CD4-positive, alpha-beta T cell treated with Interleukin-6 at 100 ng/mL for 8 hours (primary cell): ENCODE data around the gene ERICH6.

Experiments used
- DNase-seq: peaks from one replicate; pipeline ENCODE4 v3.0.0-alpha.2; 2020; ENCODE audit warnings: mixed read lengths, low spot score

The ERICH6 gene

DNA sequence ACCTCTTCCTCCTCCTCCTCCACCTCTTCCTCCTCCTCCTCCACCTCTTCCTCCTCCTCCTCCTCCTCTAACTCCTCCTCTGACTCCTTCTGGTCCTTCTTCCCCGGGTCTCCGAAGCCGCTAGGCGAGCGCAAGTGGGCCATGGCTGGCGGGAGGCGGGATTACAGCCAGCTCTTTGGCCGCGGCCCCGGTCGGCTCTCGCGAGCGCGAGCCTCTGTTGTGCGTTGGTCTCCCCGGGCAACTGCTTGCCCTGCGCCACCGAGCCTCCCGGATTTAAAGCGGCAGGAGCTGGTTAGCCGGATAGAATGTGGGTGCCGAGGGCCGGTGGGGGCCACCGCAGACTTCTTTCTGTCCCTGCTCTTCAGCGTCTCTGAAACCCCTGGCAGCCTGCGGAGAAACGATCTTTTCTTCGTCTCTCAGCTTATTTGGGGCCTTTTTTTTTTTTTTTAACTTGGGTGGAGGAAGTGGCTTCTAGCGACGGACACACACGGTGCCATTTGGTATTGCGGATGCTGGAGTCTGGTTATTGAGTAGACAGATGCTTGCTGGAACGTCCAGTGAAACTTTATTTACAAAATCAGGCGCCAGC is at the start of gene ERICH6:
TSS of gene ERICH6 (minus strand) at position 165 of the 589 bp plus-strand sequence. CDS start at position 143, 22 bp downstream.
- DNase-seq: peak; percentile 62

DNA sequence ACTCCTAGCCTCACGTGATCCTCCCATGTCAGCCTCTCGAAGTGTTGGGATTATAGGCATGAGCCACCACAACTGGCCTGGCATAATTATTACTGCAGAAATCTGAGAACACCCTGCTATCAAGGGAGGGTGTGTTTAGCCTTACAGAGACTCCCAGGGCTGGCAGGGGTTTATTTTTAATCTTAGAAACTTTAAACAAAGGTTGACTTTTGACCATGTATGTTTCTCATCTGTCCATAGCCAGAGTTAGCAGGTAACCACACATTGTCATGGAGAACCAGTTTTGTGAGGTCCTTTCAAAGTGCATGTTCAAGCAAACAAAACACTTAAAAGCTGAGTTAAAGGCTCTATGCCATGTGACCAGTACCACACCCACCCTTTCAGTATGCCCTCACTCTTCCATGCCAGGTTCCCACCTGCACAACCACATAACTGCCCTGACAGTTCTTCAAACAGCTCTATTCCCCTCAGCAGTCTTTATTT is 48.1 kb upstream of the ERICH6 start:
- DNase-seq: no peak

DNA sequence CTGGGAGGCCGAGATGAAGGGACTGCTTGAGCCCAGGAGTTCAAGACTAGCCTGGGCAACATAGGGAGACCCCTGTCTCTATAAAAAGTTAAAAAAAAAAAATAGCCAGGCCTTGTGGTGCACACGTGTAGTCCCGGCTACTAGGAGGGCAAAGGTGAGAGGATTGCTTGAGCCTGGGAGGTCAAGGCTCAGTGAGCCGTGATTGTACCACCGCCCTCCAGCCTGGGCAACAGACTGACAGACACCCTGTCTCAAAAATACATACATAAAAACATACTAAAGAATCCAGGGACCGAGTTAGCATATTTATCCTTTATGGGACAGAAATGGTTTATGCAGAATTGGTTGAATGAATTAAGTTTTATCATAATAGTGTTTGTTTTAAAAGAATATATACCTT is 45.5 kb upstream of the ERICH6 start:
- no peak for DNase-seq

DNA sequence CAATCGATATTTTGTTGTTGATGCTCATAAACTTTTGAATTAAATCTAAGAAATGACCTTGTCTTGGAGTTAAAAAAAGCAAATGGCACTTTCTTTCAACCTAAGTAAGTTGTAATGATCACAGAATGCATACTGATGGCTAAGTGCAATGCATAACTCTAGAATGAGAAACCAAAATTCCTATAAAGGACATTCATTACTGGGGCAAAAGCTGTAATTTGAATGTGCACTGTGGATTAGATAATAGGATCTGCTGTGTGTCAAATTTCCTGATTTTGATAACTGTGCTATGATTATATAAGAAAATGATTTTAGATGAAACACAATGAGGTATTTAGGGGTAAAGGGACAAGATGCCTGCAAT is 44.9 kb upstream of the ERICH6 start:
- no peak for DNase-seq

DNA sequence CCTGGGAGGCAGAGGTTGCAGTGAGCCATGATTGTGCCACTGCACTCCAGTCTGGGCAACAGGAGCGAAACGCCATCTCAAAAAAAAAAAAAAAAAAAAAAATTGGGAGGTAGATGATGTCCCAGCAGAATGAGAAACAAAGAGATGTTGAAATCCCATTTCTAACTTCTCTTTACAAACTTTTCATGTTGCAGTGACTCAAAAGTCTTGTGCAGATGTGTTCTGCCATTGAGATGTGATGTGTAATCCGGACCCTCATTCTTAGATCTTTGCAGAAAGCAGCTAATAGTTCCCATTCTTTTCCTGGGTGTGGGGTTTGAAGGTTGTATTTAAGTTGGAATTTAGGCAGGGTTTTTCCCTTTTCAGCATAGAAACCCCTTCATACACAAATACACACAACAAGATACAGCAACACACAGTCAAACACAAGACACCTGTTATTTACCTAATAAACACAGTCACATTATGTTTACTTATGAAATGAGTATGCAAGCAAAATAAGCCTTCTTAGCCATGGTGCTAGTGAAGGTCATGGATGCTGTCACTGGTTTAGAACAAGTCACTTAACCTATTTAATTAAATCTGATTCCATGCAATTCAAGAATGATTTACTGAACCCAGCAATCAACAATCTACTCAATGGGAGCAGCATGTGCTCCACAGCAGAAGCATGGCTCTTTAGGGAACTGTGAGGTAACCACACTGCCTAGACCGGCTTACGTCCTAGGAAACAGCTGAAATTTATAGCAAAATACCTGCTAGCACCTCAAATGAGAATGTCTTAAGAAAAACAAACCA is 44.4 kb upstream of the ERICH6 start:
- no peak for DNase-seq

DNA sequence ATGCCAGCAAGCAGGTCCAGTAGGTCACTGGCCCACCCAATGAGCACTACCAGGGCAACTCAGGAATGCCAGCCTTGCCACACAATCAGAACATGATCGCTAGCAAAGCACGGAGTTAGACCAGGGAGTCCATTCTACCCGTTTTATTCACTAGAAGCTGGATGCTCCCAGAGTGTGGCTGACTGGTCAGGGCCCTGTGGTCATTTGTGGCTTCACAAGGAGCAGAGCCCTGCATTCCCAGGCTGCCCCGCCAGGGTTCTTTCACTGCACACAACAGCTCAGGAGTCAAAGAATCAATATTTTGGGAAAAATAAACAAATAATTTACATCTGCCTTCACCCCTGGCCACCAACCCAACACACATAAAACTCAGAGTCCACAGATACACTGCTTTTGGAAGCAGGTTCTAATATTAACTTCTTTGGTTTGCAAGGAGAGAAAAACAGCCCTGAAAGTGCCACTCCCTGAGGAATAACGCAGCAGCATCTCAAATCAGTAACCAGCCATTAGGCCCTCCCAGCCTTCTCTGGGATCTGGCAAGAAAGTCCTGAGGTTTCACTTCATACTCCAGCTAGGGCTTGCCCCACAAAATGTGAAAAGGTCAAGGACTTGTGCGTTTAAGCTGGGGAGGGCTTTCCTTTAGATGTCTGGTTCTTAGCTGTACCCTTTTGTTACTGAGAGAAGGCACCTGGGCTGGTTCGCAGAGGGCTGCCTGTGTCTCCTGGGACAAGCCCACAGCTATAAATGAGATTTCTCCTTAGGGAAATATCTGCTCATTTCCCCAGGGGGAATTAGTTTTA is 43.3 kb upstream of the ERICH6 start:
- DNase-seq: no peak

DNA sequence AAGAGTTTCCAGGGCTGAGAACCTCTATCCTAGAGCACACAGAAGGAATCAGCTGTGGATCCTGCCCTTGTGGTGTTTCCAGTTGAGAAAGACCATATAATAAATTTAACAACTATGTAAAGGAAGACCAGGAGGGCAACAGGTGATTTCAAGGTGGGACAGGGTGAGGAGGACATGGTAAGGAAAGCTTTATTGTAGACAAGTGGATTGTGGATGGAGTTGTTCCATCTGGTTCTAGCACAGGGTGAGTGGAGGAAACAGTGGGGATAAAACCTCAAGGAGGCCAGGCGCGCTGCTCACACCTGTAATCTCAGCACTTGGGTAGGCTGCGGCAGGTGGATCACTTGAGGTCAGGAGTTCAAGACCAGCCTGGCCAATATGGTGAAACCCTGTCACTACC is 42.1 kb upstream of the ERICH6 start:
- no peak for DNase-seq

DNA sequence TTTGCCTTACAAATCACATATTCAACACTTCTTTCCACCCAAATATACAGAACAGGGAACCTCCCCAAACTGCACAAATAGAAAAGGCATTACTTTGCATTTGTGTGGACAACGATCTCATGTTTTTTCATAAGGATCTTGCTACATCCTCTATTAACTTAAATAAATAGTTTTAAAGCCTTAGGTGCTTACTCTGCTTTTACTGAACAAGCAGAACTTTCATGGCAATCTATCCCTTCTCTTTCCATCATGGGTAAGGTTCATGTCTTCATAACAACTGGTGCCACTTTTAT is 41.1 kb upstream of the ERICH6 start:
- no peak for DNase-seq

DNA sequence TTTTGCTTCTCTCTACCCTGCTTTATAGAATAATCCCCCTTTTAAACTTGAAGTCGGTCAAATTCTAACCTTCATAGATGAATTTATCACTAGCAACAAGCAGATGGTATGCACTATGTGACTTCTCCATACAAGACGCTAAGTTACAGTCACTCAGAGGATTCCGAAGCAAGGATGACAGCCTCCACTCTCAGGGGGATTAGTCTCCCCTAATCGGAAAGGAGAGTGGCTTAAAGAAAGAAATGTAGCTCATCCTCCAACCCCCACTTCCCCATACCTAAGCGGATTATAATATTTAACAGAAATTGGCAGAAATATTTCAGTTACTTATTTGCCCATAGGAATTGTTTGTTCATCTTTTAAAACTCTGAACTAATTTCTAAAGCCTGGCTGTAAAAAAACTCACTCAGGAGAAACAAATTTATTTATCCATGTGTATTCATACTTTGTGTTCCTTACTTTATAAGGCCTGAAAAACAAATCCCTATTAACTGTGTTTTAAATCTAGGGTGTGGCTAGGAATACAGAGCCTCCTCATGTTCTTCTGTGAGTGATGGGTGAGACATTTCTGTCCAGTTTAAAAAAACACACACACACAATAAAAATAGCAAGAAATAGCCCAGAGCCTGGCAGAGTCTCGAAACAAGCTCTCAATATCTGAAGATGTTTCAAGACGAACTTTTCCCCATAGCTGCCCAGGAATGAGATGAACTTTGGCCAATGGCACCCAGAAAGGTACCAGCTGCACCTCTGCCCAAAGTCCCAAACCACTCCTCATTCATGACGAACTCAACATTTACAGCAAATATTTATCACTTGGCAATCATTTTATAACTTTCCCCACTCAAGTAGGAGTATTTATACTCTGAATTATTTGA is 40.6 kb upstream of the ERICH6 start:
- DNase-seq: no peak

DNA sequence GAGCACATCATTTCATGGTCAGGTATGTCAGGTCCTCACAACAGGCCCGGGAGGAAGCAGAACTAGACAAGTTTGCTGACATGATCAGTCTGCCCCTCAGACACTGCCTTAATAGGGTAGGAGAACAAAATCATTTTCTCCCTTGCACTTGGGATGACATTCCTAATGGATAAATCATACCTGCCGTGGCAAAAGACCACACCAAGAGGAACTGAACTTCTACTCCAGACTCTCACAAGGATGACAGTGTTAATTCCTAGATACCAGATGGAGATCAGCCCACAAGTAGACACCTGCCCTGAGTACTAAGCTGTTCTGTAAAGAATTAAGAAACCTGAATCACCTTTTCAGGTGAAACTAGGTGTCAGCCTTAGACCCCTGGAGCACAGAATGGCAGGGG is 39.8 kb upstream of the ERICH6 start:
- DNase-seq: no peak

DNA sequence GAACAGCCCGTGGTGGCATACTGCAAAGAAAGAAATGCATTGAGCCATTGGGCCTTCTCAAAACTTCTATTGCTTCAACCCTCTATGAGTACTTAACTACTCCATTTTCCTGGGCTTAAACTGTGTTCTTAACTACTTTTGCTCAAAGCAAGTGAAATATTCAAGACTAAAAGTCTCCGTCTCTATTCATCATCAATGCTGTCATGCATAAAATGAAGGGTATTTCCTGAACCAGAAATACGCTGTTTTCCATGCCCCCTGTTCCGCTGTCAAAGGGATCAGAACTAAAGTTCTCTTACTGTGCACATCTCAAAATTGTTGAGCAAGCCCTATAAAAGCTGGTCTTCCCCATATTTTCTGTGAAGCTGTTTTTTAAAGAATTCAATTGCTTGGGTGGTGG is 39.0 kb upstream of the ERICH6 start:
- no peak for DNase-seq

DNA sequence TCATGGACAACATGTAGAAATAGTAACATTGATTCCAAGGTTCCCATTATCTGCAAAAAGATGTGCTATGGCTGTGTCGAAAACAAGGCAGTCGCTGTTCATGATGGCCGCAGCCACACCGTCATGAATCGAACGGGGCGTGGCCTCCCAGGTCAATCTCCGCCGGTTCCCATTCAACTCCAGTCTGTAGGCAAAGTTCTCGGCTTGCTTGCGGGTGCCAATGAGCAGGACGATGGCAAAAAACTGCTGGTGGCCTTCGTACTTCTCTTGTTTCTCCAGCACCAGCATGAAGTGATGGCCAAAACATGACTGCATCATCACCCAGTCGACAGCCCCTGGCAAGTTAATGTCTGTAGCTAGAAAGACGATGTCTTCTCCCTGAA is 38.4 kb upstream of the ERICH6 start:
- DNase-seq: no peak

DNA sequence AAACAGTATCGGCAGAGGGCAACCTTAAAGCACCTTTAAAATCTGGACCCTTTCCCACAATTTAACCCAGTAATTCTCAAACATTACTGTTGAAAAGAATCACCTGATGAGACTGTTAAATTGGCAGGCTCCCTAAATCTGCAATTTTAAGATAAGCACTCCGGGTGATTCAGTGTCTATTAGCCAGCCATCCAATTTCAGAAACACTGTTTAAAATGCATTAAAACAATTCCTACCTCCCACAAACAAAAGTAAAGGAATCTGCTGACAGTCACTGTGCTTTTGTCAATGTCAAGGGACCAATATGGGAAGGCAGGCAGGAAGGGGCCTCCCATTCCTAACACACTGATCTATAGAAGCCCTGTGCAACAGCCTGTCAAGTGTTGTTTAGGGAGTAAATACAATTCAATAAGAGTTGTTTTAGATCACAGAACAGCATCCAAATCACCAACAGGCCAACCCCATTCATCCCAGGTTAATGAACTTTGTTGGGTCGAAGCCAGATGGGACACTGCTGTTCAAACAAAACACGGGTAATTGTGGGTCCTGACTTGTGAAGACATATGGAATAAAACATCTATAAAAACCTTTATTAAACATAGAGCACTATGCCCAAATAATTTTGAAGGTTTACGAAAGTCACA is 37.9 kb upstream of the ERICH6 start:
- DNase-seq: no peak

DNA sequence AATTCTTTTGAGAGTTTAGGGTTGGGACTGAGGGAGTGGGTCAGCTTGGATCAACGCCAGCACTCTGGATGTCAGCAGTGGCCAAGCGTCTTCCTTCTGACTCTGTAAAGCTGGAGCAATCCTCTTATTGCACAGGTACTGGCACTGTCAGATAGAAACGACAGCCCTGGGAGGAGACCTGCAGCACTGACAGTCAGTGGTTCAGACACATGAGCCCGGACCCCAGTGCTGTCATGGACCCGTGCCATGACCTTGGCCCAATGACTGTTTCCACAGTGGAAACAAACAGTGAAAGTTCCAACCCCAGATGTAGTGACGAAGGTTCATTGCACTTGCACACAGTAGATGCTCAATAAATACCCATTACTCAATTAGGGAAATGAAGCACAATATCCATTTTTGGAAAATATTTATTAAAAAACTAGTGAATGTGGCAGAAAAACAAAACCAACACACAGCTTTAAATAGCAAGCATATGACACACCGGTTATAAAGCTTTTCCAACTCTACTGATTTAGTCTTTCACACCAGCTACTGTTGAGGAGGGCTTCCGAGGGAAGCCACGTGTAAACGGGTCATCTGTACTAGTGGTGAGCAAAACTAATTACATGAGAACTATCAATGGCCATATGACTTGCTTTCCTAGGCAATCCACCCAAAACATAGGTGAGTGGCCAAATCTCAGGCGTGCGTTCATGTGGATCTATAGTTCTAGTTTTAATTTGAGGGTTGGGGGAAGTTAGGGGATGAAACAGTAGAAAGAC is 37.2 kb upstream of the ERICH6 start:
- no peak for DNase-seq

DNA sequence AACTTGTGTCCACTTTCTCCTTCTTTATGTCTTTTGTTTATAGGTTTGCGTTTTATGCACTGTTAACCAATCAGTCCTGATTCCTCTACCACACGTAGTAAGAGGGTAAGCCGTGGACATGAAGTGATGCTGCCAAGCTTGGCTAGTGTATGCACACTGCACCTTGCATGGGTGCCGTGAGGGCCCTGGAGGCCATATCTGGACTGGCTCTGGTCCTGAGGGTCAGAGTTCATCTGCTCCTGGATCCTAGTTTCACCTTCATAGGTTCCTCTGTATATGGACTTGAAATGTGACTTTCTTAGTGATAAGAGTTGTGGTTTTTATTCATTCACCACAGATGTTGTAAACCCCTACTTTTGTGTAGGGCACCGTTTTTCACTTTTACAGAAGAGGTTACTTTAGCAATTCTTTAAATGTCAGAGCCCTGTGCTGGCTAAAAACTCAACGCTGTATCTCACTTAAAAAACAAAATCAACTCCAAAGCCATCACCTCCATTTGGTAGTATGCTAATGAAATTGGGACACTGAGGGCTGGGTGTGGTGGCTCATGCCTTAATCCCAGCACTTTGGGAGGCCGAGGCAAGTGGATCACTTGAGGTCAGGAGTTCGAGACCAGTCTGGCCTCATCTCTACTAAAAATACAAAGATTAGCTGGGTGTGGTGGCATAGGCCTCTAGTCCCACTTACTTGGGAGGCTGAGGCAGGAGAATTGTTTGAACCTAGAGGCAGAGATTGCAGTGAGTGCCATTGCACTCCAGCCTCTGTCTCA is 36.3 kb upstream of the ERICH6 start:
- no peak for DNase-seq

DNA sequence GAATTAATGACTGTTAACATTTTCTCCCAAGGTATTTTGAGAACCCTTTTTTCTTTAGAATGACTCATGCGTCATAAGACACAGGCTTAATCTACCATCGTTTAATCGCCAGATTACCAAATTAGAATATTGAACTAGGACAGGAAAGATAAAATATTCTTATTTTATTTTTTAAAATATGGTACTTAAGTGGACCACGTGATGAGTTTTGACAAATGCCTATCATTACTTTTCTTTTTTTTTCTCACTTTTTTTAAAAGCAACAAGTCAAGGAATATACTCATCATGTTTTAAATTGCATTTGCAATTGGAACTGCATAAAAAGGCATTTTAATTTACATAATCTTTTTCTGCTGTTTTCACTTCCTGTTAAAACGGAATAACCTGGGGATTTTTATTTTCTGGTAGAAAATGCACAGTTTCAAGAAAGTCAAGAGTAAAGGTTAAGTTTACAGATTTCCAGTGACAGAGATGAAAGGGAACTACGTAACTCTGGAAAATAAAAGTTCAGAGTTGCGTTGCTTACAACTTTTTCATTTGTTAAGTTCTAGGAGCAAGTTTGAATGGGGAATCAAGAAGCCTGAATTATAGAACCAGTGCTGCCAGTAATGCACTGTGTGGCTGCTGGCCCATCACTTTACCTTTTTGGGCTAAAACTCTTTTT is 35.6 kb upstream of the ERICH6 start:
- no peak for DNase-seq

DNA sequence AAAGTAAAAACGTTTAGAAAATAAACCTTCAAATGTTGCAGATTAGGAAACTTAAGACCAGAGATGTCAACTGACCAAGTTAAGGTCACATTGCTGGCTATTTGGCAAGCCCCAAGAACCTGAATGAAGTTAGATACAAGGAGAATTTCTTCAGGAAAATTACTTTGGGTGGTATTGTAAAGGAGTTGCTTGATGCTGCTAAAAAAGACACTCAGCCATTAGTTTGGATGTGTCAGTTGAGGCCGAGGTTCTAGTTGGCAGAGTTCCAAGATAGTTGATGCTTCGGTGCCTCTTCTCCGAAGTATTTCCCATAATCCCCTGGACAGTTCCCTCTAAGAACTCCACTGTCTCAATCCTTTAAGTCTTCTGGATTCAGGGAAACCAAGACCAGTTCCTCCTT is 35.0 kb upstream of the ERICH6 start:
- DNase-seq: no peak

DNA sequence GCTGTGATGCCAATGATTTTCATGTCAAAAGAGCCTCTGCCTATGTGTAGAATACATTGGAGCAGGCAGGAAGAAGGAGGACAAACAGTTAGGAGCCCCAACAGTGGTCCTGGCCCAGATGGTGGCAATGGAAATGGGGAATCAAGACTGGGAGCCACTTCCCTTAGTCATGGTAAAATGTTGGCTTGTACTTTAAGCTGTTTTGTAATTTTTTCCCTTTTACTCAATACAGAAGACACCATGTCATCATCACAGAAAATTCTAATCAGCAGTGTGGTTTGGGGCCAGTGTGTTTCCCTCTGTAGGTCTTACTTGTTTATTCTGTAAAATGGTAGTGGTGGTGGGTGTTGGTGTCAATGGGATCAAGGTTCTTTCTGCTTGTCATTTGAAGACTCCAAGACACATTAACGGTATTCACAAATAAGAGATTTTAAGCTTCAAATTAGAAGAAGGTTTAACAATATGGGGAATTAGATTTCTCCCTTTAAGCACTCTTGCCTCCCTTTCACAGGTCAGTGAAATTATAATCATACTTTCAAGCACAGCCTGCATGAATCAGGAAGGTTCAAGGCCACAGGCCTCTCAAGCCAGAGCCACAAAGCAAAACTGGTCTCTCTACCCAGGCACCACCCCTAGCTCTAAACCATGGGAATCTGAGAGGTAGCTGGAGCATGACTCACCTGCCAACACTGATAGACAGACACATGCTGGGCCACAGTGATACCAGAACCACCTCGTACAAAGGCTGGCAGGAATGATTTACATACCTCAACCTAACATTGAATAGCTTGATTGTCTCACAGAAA is 34.4 kb upstream of the ERICH6 start:
- DNase-seq: no peak
